T-helper 22 cell (primary cell): ENCODE data around the gene NFKBIB.
A peak's percentile ranks its signal among the peaks of the same experiment; 100 is the strongest.
"Not testable (repeated sequence)": the region's sequence is repeated elsewhere in the genome, so short reads cannot be mapped to it uniquely, and the experiment has no call there.

Source experiments
- DNase-seq: peaks from one replicate; pipeline ENCODE4 v3.0.0-alpha.2; 2020; ENCODE audit warnings: low read depth

NFKBIB gene

GRCh38 chr19:38928391-38929001, 28.7 kb downstream of the NFKBIB start:
- DNase-seq, result no peak

- DNase-seq, result peak; percentile 83
Measured at GRCh38 chr19:38929929-38930775, 30.4 kb downstream of the NFKBIB start, which contains the start of gene SARS2. Gene SARS2 (minus strand): TSS chr19:38930763. CDS start chr19:38930736, 27 bp downstream.

GRCh38 chr19:38930776-38931520, 31.2 kb downstream of the NFKBIB start, which contains the start of gene MRPS12:
Gene MRPS12 (plus strand): TSS chr19:38930944. CDS start chr19:38931295, 351 bp downstream.
- DNase-seq, result peak; percentile 98

GRCh38 chr19:38931521-38931793, 31.7 kb downstream of the NFKBIB start:
- DNase-seq, result no peak

GRCh38 chr19:38932425-38933179, 32.8 kb downstream of the NFKBIB start:
- DNase-seq, result no peak

- no peak for DNase-seq
Measured at GRCh38 chr19:38933544-38933943, 33.8 kb downstream of the NFKBIB start.

GRCh38 chr19:38939957-38940356, 40.2 kb downstream of the NFKBIB start:
- DNase-seq, result no peak

GRCh38 chr19:38941466-38941865, 41.7 kb downstream of the NFKBIB start:
- DNase-seq, result not testable (repeated sequence)

- no peak for DNase-seq
Measured at GRCh38 chr19:38941979-38942378, 42.2 kb downstream of the NFKBIB start.

GRCh38 chr19:38942471-38943181, 42.9 kb downstream of the NFKBIB start:
- DNase-seq, result no peak

- no peak for DNase-seq
Measured at GRCh38 chr19:38944981-38945506, 45.3 kb downstream of the NFKBIB start.

GRCh38 chr19:38945562-38946228, 45.9 kb downstream of the NFKBIB start:
- DNase-seq, result no peak

GRCh38 chr19:38946229-38947010, 46.7 kb downstream of the NFKBIB start:
- no peak for DNase-seq

- DNase-seq, result peak; percentile 70
Measured at GRCh38 chr19:38949580-38950367, 50.0 kb downstream of the NFKBIB start.

GRCh38 chr19:38951187-38951586, 51.4 kb downstream of the NFKBIB start:
- no peak for DNase-seq

GRCh38 chr19:38952395-38953165, 52.8 kb downstream of the NFKBIB start:
- DNase-seq, result no peak

- DNase-seq, result no peak
Measured at GRCh38 chr19:38953677-38954076, 53.9 kb downstream of the NFKBIB start.

- DNase-seq, result no peak
Measured at GRCh38 chr19:38956264-38956663, 56.5 kb downstream of the NFKBIB start.
